NCI-H1105 (cell line): ENCODE data around the gene DYNC1LI2.
A peak's percentile ranks its signal among the peaks of the same experiment; 100 is the strongest.
"Not testable (repeated sequence)": the region's sequence is repeated elsewhere in the genome, so short reads cannot be mapped to it uniquely, and the experiment has no call there.

Experiments used
- DNase-seq: peaks from one replicate; lab custom pipeline; 2025; lab: John Stamatoyannopoulos, UW

DYNC1LI2 gene

GRCh38 chr16:66696669-66697630 is 54.5 kb downstream of the DYNC1LI2 start, which contains the start of gene CMTM4:
Gene CMTM4, minus strand, starts transcription at chr16:66696743. Its CDS starts 218 bp downstream, at chr16:66696525.
- DNase-seq: peak; percentile 65

DNA sequence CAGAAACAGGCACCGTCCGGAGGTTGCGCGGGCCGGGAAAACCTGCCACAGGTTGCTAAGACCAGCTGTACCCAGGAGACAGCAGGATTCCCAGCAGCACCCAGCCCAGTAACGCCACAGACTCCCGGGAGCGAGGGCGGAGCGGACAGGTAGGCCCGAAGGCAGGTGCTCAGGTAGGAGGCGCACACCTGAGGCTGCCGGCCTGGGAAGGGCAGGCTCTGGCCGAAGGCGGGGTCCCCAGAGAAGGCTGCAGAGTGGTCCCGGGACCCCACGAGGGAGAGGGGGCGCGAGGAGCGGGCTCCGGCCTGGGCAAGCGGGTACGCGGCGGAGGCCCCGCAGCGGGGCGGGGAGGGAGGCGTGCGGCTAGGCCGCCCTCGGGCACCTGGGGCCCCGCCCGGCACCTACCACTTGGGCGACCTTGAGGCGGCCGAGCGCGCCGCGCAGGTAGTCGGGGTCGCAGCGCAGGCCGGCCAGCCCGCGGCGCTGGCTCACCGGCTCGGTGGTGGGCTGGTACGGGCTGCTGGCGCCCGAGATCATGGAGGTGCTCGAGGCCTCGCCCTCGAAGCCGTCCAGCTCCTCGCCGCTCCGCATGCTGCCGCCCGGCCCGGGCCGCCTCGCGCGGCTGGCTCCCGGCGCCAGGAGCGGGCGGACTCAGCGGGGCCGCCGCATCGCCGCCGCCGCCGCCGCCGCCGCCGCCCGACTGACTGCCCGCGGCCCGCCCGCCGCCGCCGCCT is 55.3 kb downstream of the DYNC1LI2 start:
- DNase-seq: peak; percentile 4

DNA sequence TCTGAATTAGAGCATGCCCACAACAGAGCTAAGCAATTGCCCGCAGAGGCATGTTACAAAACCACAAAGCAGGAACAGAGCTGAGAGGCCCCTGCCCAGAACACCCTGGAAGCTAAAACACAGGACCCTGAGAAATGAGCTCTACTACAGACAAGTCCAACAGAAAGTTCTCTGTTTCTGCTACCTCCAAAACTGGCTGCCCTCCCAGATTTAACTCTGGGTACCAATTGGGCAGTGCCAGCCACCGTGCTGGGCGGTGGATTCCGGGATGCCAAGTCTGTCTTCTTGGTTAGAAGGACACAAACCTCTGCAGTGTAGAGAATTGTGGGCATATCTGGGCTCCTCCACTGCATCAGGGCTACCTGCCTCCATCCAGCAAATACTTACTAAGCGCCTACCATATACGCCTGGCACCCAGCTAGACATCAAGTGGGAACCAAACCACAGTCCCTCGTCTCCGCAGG is 55.9 kb downstream of the DYNC1LI2 start:
- DNase-seq: no peak

DNA sequence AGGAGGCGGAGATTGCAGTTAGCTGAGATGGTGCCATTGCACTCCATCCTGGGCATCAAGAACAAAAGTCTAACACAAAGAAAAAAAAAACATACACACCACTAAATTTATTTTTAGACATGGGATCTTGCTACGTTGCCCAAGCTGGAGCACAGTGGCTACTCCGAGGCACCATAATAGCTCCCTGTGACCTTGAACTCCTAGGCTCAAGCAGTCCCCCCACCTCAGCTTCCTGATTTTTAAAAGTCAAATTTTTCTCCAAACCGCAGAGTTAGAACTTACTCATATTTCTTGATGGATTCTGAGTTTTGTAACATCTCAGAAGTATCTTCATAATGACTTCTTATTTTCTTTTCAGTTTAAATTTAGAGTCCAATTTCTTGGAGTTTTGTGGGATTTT is 58.3 kb downstream of the DYNC1LI2 start:
- DNase-seq: no peak

GRCh38 chr16:66692341-66692740 is 59.1 kb downstream of the DYNC1LI2 start:
- no peak for DNase-seq

GRCh38 chr16:66691234-66691633 is 60.2 kb downstream of the DYNC1LI2 start:
- DNase-seq: no peak

GRCh38 chr16:66690106-66690847 is 61.1 kb downstream of the DYNC1LI2 start:
- DNase-seq: no peak

GRCh38 chr16:66689282-66689681 is 62.1 kb downstream of the DYNC1LI2 start:
- DNase-seq: no peak

DNA sequence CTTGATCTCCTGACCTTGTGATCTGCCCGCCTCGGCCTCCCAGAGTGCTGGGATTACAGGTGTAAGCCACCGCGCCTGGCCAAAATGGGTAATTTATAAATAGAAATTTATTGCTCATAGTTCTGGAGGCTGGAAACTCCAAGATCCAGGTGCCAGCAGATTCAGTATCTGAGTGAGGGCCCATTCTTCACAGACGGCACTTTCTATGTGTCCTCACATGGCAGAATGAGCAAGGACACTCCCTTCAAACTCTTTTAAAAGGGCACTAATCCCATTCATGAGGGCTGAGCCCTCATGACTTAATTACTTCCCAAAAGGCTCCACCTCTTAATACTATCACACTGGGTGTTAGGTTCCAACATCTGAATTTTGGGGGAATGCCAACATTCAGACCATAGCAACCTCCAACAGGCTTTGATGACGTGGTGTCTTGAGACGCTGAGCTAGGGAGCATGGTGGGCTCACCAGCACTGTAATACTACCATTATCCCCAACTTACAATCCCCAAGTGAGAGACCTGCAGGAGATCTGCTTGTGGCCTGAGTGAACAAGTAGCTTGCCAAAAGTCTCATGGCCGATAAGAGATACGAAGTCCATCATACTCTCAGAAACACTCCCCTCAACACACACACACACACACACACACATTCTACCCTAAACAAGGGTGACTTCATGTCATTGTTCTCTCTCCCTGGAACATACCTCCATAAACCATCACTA is 63.3 kb downstream of the DYNC1LI2 start:
- DNase-seq: no peak

DNA sequence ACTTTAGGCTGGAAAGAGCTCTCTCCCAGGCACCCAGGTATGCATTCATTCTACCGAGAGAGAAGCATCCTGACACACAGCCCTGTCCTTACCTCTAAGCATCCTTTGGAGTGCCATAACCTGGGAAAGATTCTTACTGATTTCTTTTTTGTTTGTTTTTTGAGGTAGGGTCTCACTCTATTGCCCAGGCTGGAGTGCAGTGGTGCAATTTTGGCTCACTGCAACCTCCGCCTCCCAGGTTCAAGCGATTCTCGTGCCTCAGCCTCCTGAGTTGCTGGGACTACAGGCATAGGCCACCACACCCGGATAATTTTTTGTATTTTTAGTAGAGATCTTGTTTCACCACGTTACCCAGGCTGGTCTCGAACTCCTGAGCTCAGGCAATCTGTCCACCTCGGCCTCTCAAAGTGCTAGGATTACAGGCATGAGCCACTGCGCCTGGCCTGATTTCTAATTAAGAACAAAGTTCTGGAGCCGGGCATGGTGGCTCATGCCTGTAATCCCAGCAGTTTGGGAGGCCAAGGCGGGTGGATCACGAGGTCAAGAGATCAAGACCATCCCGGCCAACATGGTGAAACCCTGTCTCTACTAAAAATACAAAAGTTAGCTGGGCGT is 65.8 kb downstream of the DYNC1LI2 start:
- DNase-seq: not testable (repeated sequence)

- no peak for DNase-seq
Measured at GRCh38 chr16:66682271-66682670, 69.1 kb downstream of the DYNC1LI2 start.

DNA sequence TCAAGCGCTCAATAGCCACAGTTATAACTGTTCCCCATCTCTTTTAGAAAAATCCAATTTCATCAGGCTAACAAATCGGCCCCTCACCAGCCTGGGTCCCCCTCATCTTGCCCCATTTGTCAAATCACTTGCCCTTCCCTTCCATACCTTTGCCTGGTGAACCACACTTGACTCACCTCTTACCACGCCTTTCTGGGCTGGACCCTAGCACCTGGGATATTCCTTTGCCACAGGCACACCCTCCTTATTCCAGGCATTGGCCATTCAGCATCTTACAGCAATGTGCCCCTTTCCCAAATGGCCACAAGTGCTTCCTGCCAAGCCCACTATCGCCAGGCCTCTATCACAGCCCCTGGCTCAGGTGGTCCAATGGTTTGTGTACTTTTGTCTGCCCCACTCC is 69.7 kb downstream of the DYNC1LI2 start:
- no peak for DNase-seq

- DNase-seq: no peak
Measured at GRCh38 chr16:66678337-66678736, 73.1 kb downstream of the DYNC1LI2 start.

GRCh38 chr16:66677836-66678235 is 73.6 kb downstream of the DYNC1LI2 start:
- no peak for DNase-seq

DNA sequence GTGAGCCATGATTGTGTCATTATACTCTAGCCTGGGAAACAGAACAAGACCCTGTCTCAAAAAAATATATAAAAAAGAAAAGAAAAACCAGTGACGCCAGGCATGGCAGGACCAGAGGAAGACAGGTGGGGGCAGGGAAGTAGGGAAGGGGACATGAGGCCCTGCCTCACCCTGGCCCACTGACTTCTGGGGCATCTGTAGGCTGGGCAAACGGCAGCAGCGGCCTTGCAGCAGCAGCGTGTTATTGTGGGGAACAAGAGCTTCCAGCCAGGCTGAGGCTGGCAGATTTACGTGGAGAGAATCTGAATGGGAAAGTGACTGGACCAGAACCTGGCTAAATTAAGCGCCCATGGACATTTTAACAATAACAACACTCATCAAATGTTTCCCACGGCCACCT is 74.2 kb downstream of the DYNC1LI2 start:
- no peak for DNase-seq

DNA sequence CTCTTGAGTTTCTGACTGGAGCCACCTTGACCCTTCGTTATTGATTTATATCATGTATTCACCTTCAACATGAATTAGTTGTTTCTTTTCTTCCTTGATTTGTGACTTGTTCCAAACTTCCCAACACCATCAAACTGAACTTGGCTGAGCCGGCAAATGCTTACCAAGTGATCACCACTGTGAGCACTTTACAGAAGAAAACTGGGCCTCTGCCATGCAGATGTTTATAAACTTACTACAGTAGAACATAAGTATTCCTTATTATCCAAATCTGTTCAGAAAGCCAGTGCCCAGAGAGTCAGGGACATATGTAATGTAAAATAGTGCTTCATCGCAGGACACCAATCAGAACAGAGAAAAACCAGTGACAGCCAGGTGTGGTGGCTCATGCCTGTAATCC is 74.8 kb downstream of the DYNC1LI2 start:
- DNase-seq: no peak

DNA sequence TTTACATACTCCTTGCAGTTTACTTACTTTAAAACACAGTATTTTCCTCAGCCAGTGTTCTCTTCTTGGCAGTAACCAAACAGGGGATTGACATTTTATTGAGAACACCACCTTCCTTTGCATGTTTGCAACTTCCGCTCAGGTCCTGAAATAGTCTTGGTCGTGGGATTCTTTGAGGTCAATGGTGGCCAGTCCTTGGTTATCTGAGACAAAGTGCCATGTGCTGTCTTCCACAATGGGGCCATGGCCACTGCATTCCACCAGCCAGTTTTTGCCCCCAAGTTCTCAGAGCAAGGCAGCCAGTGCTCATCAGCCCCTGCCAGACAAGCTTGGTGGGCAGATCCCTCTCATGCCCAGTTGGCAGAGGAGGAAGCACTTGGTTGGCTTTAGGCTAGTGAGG is 77.7 kb downstream of the DYNC1LI2 start:
- DNase-seq: no peak
